IPS DF 6.9 (cell line): Measurements from ENCODE around the gene SLC9A7.
A peak's percentile ranks its signal among the peaks of the same experiment; 100 is the strongest.

Experiments used
- DNase-seq: peaks from one replicate; pipeline ENCODE4 v3.0.0-alpha.2; 2013; ENCODE audit warnings: low read depth, low spot score
- H3K27ac ChIP-seq: one replicate; pipeline ENCODE4 v1.5.1; 2013; ENCODE audit warnings: low read length, control low read depth
- H3K27me3 ChIP-seq: 2 replicates; pipeline ENCODE4 v1.6.1; 2013; ENCODE audit warnings: mild to moderate bottlenecking, low read length; ENCODE audit not compliant: control insufficient read depth, insufficient read depth
- H3K36me3 ChIP-seq: 2 replicates; pipeline ENCODE4 v1.6.1; 2013; ENCODE audit warnings: low read length; ENCODE audit not compliant: control insufficient read depth, insufficient read depth
- H3K4me1 ChIP-seq: 2 replicates; pipeline ENCODE4 v1.6.1; 2013; ENCODE audit warnings: low read length; ENCODE audit not compliant: control insufficient read depth, insufficient read depth
- H3K4me3 ChIP-seq: 2 replicates; pipeline ENCODE4 v1.5.1; 2013; ENCODE audit warnings: mild to moderate bottlenecking, low read length
- H3K9me3 ChIP-seq: 2 replicates; pipeline ENCODE4 v1.6.1; 2013; ENCODE audit warnings: low read length, inconsistent platforms; ENCODE audit not compliant: control insufficient read depth, insufficient read depth
- WGBS: extraction: QIAGEN DNeasy Blood & Tissue Kit; methylation state at CpG from one replicate; pipeline ENCODE4 v1.1.7; 2013; ENCODE audit warnings: mixed read lengths, missing lambda C conversion rate; ENCODE audit not compliant: insufficient read length, insufficient coverage; 5-methylcytosine and 5-hydroxymethylcytosine counted together

SLC9A7 gene

DNA sequence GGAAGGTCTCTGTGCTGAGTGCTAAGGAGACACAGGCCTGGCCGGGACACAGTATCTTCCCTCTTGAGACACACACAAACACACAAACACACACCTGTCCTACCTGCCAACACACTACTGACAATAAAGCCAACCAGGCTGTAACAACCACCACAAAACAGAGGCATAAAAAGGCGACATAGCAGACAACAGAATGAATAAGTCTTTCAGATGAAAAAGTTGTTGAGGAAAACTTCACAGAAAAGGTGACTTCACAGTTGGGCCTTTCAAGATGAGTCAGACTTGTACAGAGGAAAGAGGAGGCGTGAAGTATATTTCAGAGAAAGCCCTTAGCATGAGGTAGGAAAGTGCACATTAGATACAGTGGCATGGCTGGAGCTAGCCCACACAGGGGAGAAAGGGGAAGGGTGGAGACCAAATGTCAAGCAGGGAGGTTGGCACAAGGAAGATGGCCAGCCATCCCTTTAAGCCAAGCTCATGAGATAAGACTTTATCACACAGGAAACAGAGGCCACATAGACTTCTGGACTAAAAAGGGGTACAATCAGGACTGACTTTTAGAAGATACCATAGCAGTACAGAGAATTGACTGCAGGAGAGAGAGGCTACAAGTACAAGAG lies 54.0 kb downstream of the SLC9A7 start:
- H3K4me3 ChIP-seq = no peak overlapping the region
- H3K27me3 ChIP-seq = no peaks in the 10 kb centered on the region
- no peaks in the 10 kb centered on the region for H3K36me3 ChIP-seq
- no CpG with 5 or more reads among the region's 3 CpGs for WGBS
- H3K27ac ChIP-seq = no peak overlapping the region
- no peak for DNase-seq
- no peaks in the 10 kb centered on the region for H3K4me1 ChIP-seq
- no peaks in the 10 kb centered on the region for H3K9me3 ChIP-seq

DNA sequence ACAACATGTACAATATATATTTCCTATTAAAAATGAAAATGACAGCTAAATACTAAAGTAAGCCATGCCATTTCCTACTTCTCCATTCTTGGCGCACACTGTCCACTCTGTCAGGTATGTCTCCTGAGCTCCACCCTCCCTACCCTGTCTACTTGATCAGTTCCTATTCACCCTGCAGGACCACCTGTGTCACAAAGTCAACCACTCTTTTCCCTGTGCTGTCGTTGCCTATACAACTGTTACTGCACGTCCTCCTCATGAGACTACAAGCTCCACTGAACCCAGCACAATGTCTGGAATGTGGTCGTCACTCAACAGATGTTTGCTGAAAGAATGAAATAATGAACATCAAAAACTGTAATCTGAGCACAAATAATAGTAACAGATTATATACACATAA lies 54.9 kb downstream of the SLC9A7 start:
- no peak overlapping the region for H3K27ac ChIP-seq
- WGBS = no CpG with 5 or more reads among the region's 4 CpGs

DNA sequence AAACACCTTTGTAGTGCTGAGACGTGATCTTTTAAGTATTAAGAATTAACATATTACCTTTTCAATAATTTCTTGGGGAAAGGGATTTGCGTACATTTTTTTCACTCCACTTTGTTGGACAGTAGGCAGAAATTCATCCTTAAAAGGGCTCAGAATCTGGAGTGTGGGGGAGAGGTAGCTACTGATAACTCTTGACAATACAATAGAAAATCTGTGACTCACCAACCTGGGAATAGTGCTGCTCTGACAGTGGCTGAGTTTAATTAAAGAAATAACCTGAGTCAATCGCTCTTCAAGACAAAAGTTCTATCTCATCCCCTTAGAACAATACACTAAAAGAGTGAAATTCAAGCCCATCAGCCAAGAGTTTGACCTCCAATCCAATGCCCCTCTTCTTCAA lies 60.2 kb downstream of the SLC9A7 start:
- no CpG with 5 or more reads among the region's 3 CpGs for WGBS
- H3K9me3 ChIP-seq = no peaks in the 10 kb centered on the region
- H3K4me1 ChIP-seq = no peaks in the 10 kb centered on the region

More for the DNA sequence above, 54.9 kb downstream of the SLC9A7 start:
- H3K27me3 ChIP-seq = no peaks in the 10 kb centered on the region
- no peaks in the 10 kb centered on the region for H3K4me1 ChIP-seq
- no peak overlapping the region for H3K4me3 ChIP-seq
- no peaks in the 10 kb centered on the region for H3K9me3 ChIP-seq
- DNase-seq = no peak
- H3K36me3 ChIP-seq = no peaks in the 10 kb centered on the region

DNA sequence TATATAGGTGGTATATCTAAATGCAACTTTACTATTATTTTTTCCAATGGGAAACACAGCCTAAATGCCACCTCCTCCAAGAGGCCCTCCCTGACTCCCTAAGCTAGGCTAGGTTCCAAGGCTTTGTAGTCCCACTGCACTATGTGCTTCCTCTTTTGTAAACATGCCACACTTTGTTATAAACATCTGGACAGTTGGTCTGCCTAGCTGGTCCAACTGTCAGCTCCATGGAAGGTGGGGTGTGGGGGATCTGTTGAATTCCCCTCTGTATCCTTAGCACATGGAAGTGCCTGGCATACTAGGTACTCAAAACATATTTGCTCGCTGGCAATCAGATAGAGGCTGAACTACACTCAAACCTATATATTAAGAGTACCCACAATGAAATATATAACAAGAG lies 63.4 kb downstream of the SLC9A7 start:
- Histone ChIP-seq H3K4me1 (no peaks in the 10 kb centered on the region), H3K27me3 (no peaks in the 10 kb centered on the region), H3K9me3 (no peaks in the 10 kb centered on the region), H3K27ac (no peak overlapping the region), H3K4me3 (no peak overlapping the region), H3K36me3 (no peaks in the 10 kb centered on the region)
- no CpG with 5 or more reads among the region's 1 CpG for WGBS
- no peak for DNase-seq

More for the DNA sequence above, 60.2 kb downstream of the SLC9A7 start:
- H3K27me3 ChIP-seq = no peaks in the 10 kb centered on the region
- H3K36me3 ChIP-seq = no peaks in the 10 kb centered on the region
- no peak overlapping the region for H3K4me3 ChIP-seq
- H3K27ac ChIP-seq = no peak overlapping the region
- no peak for DNase-seq

DNA sequence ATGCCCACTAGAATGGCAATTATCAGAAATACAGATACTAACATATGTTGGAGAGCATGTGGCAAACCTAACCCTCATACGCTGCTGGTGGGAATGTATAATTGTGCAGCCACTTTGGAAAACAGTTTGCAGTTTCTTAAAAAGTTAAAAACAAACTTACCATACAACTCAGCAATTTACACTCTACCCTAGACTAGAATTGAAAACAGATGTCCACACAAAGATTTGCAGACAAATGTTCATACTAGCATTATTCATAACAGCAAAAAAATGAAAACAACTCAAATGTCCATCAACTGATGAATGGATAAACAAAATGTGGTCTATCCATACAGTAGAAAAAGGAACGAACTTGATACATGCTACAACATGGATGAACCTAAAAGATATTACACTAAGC lies 64.4 kb downstream of the SLC9A7 start:
- no peak for DNase-seq
- Histone ChIP-seq H3K4me1 (no peaks in the 10 kb centered on the region), H3K27ac (no peak overlapping the region), H3K27me3 (no peaks in the 10 kb centered on the region), H3K9me3 (no peaks in the 10 kb centered on the region), H3K4me3 (no peak overlapping the region), H3K36me3 (no peaks in the 10 kb centered on the region)
- no CpG with 5 or more reads among the region's 2 CpGs for WGBS

DNA sequence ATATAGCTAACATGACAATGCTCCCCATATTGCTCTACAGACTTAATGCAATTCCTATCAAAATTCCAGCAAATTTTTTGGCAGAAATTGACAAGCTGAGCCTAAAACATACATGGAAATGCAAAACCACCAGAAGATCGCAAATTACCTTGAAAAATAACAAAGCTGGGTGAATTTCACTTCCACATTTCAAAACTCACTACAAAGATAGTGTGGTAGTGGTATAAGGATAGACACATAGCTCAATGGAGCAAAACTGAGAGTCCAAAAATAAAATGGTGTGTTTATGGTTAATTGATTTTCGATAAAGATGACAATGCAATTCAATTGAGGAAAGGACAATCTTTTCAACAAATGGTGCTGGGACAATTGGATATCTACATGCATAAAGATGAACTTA lies 65.8 kb downstream of the SLC9A7 start:
- no peaks in the 10 kb centered on the region for H3K4me1 ChIP-seq
- DNase-seq = no peak
- H3K36me3 ChIP-seq = no peaks in the 10 kb centered on the region
- H3K27ac ChIP-seq = no peak overlapping the region
- H3K9me3 ChIP-seq = no peaks in the 10 kb centered on the region
- no peak overlapping the region for H3K4me3 ChIP-seq
- no CpG with 5 or more reads among the region's 2 CpGs for WGBS
- no peaks in the 10 kb centered on the region for H3K27me3 ChIP-seq

DNA sequence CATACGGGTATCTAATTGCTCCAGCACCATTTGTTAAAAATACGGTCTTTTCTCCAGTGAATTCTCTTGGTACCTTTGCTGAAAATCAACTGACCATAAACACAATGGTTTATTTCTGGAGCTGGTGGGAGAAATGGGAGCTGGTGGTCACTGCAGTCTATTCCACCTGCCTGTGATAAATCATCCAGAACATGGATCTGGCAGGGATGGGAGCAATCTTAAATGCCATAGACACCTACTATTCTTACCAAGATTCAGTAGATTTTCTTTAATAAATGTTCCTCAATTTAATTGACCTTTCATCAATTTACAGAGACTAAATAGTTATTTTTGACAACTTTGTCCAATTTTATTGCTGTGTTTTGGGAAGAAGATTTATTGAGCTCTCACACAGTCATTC lies 68.1 kb downstream of the SLC9A7 start:
- Histone ChIP-seq H3K4me3 (no peak overlapping the region), H3K27me3 (no peaks in the 10 kb centered on the region), H3K9me3 (no peaks in the 10 kb centered on the region), H3K27ac (no peak overlapping the region), H3K4me1 (no peaks in the 10 kb centered on the region), H3K36me3 (no peaks in the 10 kb centered on the region)
- WGBS = no CpG with 5 or more reads among the region's 2 CpGs
- DNase-seq = no peak

DNA sequence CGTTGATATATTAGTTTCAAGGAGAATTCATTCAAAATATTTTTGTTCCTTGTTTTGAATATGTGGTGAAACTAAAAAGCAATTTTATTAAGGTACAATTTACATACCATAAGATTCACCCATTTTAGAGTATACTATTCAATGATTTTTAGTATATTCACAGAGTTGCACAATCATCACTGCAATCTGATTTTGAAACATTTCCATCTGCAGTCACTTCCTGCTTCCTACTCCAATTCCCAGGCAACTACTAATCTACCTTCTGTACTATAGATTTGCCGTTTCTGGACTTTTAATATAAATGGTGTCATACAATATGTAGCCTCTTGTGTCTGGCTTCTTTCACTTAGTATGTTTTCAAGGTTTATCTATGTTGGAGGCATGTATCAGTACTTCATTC lies 71.3 kb downstream of the SLC9A7 start:
- WGBS = no CpG with 5 or more reads among the region's 2 CpGs
- Histone ChIP-seq H3K4me1 (no peaks in the 10 kb centered on the region), H3K4me3 (no peak overlapping the region), H3K27ac (no peak overlapping the region), H3K36me3 (no peaks in the 10 kb centered on the region), H3K27me3 (no peaks in the 10 kb centered on the region), H3K9me3 (no peaks in the 10 kb centered on the region)
- no peak for DNase-seq

DNA sequence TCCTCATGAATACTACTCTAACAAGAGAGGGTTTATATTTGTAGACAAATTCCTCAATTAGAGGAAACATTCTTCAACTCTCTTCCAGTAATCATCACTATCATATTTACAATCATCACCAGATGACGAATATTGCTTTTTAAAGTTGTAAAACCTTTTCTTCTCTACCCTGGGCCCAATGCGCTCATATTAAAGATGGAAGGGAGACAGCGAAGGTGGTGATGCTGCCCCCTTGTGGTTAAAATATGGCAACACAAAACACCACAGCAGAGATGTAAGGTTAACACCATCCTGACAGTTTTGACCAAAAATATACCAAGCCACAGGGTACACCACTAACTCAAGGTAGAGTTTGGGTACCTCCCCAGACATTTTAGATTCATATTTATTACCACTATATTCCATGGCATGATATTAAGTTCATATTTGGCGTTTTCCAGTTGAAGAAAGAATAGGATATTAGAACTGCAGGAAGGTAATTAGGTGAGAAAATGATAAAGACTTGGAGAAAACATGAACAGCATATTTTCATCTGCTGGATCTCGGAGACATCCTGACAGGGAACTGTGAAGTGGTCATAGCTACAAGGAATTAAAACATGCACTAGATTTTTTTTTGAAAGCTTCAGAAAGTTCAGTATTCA lies 72.8 kb downstream of the SLC9A7 start:
- Histone ChIP-seq H3K36me3 (no peaks in the 10 kb centered on the region), H3K9me3 (no peaks in the 10 kb centered on the region), H3K4me1 (no peaks in the 10 kb centered on the region), H3K27me3 (no peaks in the 10 kb centered on the region), H3K27ac (no peak overlapping the region), H3K4me3 (no peak overlapping the region)
- no CpG with 5 or more reads among the region's 5 CpGs for WGBS
- peak; percentile 9 for DNase-seq

DNA sequence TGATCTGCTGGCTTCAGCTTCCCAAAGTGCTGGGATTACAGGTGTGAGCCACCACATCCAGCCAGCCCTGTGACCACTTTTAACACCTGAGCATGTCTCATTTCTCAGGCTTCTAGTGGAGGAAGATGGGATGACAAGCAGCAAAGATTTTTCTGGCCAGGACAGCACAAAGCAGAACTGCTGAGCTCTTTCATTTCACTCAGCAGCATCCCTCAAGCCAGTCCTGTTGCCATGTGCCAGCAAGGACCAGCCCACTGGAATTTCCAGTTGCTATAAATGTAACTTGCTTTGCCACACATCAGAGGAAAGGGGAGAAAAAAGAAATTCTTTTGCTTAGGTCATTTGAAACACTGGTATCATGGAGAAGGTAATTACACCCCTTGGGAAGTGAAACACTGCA lies 75.9 kb downstream of the SLC9A7 start:
- H3K4me3 ChIP-seq = no peak overlapping the region
- no peaks in the 10 kb centered on the region for H3K36me3 ChIP-seq
- no peak overlapping the region for H3K27ac ChIP-seq
- no peaks in the 10 kb centered on the region for H3K27me3 ChIP-seq
- H3K9me3 ChIP-seq = no peaks in the 10 kb centered on the region
- H3K4me1 ChIP-seq = no peaks in the 10 kb centered on the region
- no peak for DNase-seq

DNA sequence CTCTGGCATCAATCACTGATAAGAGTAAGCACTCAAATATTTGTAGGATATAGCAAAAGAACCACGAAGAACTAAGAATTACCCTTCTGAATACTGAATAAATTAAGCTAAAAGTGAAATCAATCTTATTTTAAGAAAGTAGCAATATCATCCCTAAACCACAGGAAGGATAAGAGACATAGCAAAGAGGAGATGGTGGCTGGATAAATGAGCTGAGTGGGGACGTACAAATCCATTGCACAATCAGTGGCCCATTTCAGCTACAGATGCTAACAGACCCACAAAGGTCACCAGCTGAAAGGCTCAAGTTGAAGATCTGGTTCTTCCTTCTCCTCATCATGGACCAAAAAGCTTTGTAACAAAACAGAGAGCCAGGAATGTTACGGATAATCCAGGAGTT lies 77.1 kb downstream of the SLC9A7 start:
- Histone ChIP-seq H3K4me1 (no peaks in the 10 kb centered on the region), H3K4me3 (no peak overlapping the region), H3K27ac (no peak overlapping the region), H3K27me3 (no peaks in the 10 kb centered on the region), H3K9me3 (no peaks in the 10 kb centered on the region), H3K36me3 (no peaks in the 10 kb centered on the region)
- no CpG with 5 or more reads among the region's 3 CpGs for WGBS
- DNase-seq = no peak
